Activated naive CD4-positive, alpha-beta T cell treated with anti-CD3 and anti-CD28 coated beads, Interleukin-2, amount 50 U/mL, for 24 hours (primary cell): ENCODE measurements around the gene NDUFB6.
A peak's percentile ranks its signal among the peaks of the same experiment; 100 is the strongest.

Experiments used
- H3K27ac Mint-ChIP-seq: one replicate; pipeline ENCODE4 v1.8.0; 2021; ENCODE audit warnings: mild to moderate bottlenecking, mixed read lengths
- H3K27me3 Mint-ChIP-seq: one replicate; pipeline ENCODE4 v1.8.0; 2021; ENCODE audit warnings: mixed read lengths
- H3K36me3 Mint-ChIP-seq: one replicate; pipeline ENCODE4 v1.8.0; 2021; ENCODE audit warnings: mixed read lengths
- H3K4me1 Mint-ChIP-seq: one replicate; pipeline ENCODE4 v1.8.0; 2021; ENCODE audit warnings: mixed read lengths
- H3K4me3 Mint-ChIP-seq: one replicate; pipeline ENCODE4 v1.8.0; 2021; ENCODE audit warnings: mild to moderate bottlenecking, mixed read lengths
- H3K9me3 Mint-ChIP-seq: one replicate; pipeline ENCODE4 v1.8.0; 2021; ENCODE audit warnings: mixed read lengths

NDUFB6 gene

DNA sequence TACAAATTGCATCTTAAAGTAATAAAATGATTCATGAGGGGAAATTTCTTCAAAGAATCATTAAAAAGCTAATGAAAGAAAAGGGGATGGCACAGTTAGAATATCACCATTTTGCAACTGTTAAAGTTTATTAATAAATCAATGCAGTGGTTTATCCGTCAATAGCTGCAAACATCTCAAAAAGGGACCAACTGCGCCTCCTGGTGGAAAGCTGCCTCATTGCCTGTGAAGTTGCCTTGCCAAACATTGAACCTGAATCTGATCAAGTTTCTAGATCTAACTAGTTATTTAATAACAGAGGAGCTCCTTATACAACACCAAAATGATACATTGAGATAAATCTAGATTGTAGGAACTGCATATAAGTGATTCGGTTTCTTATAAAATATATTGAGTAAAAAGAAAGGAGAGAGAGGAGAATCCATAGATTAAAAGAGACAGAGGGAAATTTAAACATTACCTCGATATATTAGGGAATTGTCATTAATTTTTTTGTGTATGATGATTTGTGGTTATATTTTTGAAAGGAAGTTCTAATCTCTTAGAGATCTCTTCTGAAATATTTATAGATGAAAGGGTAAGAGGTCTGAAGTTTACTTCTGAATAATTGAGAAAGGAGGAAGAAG lies 6.9 kb upstream of the NDUFB6 start:
- Mint-ChIP-seq H3K27ac (peak overlapping the region; percentile 35), H3K4me1 (no peaks in the 10 kb centered on the region), H3K4me3 (no peak overlapping the region), H3K27me3 (peaks cover 6% of the 10 kb centered on the region), H3K36me3 (no peaks in the 10 kb centered on the region), H3K9me3 (no peaks in the 10 kb centered on the region)

DNA sequence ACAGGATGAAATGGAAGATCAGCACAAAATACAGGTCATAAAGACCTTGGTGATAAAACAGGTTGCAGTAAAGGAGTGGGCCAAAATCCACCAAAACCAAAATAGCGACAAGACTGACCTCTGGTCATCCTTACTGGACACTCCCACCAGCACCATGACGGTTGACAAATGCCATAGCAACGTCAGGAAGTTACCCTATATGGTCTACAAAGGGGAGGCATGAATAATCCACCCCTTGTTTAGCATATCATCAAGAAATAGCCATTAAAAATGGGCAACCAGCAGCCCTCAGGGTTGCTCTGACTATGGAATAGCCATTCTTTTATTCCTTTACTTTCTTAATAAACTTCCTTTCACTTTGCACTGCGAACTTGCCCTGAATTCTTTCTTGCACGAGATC lies 6.0 kb upstream of the NDUFB6 start:
- Mint-ChIP-seq H3K27me3 (peaks cover 4% of the 10 kb centered on the region), H3K9me3 (no peaks in the 10 kb centered on the region), H3K4me1 (peaks cover 1% of the 10 kb centered on the region), H3K36me3 (no peaks in the 10 kb centered on the region), H3K27ac (no peak overlapping the region), H3K4me3 (no peak overlapping the region)

DNA sequence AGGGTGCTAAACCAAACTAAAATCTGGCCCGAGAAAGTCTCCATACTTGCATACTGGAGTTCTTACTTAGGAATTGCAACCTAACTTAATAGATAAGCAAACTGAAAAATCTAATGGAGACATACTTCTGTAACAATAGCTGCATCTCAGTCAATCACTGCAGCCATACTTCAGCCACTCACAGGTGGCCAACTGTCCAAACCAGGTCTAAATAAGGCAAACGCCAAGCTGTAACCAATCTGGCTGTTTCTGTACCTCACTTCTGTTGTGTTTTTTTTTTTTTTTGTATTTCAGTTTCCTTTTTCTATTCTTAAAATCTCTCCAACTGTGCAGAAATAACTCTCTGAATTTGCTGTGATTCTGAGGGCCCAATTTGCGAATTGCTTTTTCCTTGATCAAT lies 4.4 kb upstream of the NDUFB6 start:
- H3K27ac Mint-ChIP-seq: no peak overlapping the region
- no peaks in the 10 kb centered on the region for H3K36me3 Mint-ChIP-seq
- H3K9me3 Mint-ChIP-seq: no peaks in the 10 kb centered on the region
- H3K4me3 Mint-ChIP-seq: no peak overlapping the region
- H3K4me1 Mint-ChIP-seq: peaks cover 12% of the 10 kb centered on the region
- H3K27me3 Mint-ChIP-seq: peaks cover 4% of the 10 kb centered on the region

DNA sequence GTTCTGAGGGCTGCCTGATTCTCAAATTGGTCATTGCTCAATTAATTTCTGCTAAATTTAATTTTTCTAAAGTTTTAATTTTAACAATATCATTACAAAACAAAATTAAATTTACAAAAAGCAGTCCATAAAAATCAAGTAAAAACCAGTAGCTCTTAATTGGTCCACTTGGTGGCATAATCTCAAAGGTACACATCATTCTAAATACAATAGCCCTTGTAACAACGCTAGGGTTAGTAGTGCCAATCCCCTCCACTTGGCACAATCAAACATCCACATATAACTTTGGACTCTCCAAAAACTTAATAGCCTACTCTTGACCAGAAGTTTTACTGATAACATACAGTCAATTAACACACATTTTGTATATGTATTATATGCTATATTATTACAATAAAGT lies 1.9 kb upstream of the NDUFB6 start:
- Mint-ChIP-seq H3K27me3 (peaks cover 2% of the 10 kb centered on the region), H3K4me3 (no peak overlapping the region), H3K4me1 (peaks cover 28% of the 10 kb centered on the region), H3K36me3 (no peaks in the 10 kb centered on the region), H3K27ac (no peak overlapping the region), H3K9me3 (no peaks in the 10 kb centered on the region)

DNA sequence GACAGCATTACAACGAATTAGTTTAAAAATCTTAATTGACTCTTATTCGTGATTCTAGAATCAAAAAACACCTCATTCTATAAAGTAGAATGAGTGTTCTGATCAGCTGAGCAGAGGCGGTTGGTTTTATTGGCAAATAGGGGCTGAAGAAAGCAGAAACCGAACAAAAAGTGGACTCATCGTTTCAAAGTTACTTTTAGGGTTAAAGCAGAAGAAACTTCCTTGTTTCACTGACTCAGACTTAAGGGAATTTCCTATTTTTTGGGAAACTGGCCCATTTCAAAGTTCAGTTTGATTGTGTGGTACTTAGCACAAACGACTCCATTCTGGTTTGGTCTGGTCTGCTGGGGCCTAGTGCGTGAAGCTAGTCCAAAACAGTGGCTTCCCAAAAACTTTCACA lies 862 bp upstream of the NDUFB6 start:
- Mint-ChIP-seq H3K4me3 (peak overlapping the region; percentile 100), H3K4me1 (peaks cover 32% of the 10 kb centered on the region), H3K27ac (peak overlapping the region; percentile 96)

DNA sequence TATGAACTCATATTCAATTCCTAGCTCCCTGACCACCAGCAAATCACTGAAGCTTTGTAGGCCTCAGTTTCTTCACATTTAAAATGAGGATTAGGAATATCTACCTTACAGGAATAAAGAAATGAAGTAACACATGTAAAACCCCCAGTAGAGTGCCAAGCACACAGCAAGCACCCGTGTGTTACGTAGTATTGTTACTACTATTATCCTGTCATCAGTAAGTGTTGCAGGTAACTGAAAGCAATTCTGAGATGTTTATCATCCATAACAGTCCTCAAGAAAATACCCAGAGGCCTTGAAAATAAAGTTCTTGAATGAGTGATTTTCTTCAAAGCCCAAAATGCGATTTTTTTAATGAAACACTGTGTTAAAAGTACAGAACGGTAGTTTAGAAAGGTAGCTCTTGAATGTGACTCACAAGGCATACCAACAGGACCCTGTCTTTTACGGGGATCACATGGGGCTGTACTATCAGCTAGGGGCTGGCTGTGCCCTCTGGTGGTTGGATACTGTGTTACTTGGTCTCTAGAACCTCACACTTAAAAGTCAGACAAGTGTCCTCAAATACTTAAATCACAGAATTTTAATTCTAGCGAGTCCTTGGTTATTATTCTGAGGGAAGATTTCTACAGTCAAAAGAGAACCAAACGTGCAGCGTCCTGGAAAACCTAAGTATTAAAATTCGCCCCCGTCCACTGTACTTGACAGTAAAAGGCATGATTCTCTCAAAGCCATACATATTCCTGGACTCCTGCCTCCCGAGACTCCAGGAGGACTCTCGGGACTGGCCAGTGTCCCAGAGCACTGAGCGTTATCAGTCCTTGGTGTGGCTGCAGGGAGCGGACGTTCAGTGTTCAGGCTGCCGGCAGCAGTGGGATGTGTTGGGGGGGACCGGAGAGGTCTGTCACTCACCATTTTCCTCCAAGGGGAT lies 725 bp downstream of the NDUFB6 start:
- H3K27me3 Mint-ChIP-seq: no peaks in the 10 kb centered on the region
- peak overlapping the region; percentile 96 for H3K27ac Mint-ChIP-seq
- peaks cover 39% of the 10 kb centered on the region for H3K4me1 Mint-ChIP-seq

More for the DNA sequence above, 862 bp upstream of the NDUFB6 start:
- Mint-ChIP-seq H3K9me3 (no peaks in the 10 kb centered on the region), H3K27me3 (no peaks in the 10 kb centered on the region), H3K36me3 (no peaks in the 10 kb centered on the region)

DNA sequence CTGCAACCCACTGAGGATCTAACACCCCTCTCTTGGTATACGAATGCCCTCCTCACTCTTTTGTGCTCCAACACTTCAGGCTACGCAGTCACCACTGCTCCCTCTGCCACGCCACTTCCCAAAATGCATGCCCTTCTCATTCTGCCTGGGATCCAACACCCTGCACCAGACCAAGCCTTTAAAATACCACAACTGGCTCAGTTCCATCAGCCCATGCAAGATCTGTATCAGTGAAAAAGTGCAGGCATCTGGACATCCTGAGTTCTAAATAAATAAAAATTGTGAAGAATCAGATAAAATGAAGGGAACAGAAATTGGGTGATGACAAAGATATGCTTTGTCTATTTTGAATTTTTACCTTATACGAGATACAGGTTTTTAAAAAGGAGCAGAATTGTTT lies 2.7 kb downstream of the NDUFB6 start:
- Mint-ChIP-seq H3K36me3 (peaks cover 11% of the 10 kb centered on the region), H3K9me3 (no peaks in the 10 kb centered on the region), H3K27me3 (no peaks in the 10 kb centered on the region), H3K4me3 (no peak overlapping the region), H3K27ac (peak overlapping the region; percentile 53), H3K4me1 (peaks cover 43% of the 10 kb centered on the region)

More for the DNA sequence above, 725 bp downstream of the NDUFB6 start:
- H3K36me3 Mint-ChIP-seq: peaks cover 4% of the 10 kb centered on the region
- H3K9me3 Mint-ChIP-seq: no peaks in the 10 kb centered on the region
- peak overlapping the region; percentile 100 for H3K4me3 Mint-ChIP-seq

DNA sequence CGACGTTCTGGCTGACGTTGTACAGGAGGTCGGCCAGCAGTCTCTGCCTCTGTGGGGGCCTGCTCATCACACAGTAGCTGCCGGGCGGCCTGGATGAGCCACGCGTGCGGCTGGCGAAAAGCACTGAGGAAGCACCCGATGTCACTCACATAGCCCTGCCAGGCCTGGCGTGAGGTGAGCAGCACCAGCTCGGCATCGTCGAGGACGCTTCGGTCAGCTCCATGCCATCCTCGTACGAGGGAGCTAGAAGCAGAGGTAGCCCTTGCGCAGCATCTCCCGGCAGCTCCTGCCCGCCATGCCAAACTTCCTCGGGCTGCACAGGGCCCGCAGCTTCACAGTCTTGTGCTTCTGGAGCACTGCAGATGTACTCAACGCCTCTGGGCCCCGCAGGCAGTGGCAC lies 6.2 kb downstream of the NDUFB6 start:
- Mint-ChIP-seq H3K4me3 (no peak overlapping the region), H3K4me1 (peaks cover 38% of the 10 kb centered on the region), H3K36me3 (peaks cover 15% of the 10 kb centered on the region), H3K27me3 (no peaks in the 10 kb centered on the region), H3K27ac (no peak overlapping the region), H3K9me3 (no peaks in the 10 kb centered on the region)

DNA sequence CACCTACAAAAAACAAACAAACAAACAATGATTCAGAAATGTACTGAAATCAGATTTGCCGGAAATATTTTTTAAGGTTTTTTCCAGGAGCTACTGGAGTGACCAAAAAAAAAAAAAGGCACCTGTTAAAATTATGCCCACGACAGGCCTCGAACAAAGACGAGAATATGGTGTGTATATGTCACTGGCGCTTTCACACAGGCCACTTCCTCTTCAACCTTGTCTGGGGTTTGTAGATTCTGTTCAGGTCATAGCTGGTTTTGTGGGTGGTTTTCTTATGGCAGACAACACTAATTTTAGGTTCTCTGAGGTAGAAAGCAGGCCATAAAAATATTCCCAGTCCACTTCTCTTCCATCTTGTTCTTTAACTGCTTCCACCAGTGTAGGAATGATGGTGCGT lies 7.0 kb downstream of the NDUFB6 start:
- H3K9me3 Mint-ChIP-seq: no peaks in the 10 kb centered on the region
- H3K36me3 Mint-ChIP-seq: peaks cover 17% of the 10 kb centered on the region
- H3K27me3 Mint-ChIP-seq: no peaks in the 10 kb centered on the region
- no peak overlapping the region for H3K27ac Mint-ChIP-seq
- H3K4me3 Mint-ChIP-seq: no peak overlapping the region
- peaks cover 40% of the 10 kb centered on the region for H3K4me1 Mint-ChIP-seq

DNA sequence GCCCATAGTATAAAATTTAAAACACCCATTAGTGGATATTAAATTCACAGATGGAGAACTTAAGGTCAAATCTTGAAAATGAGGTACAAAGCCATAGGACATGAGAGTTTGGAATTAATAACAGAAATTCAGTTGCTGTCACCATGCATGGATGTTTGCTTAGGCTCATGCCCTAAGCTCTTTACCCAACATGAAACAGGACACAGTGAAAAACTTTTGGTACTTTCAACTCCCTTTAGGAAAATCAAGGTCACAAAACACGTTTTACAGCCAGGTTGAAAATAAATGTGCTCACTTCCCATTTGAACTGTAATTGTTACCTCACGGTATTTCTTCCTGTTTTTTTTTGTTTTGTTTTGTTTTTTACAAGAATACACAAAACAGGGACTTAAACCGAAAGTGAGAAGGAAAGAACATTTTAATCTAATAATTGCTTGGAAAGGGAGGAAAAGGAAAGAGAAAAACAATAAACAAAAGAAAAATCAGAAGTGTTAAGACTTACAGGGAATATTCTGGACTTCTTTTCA lies 14.5 kb downstream of the NDUFB6 start:
- H3K4me1 Mint-ChIP-seq: peaks cover 51% of the 10 kb centered on the region
- H3K36me3 Mint-ChIP-seq: peaks cover 5% of the 10 kb centered on the region
- no peaks in the 10 kb centered on the region for H3K9me3 Mint-ChIP-seq
- H3K27ac Mint-ChIP-seq: peak overlapping the region; percentile 80
- no peaks in the 10 kb centered on the region for H3K27me3 Mint-ChIP-seq
- H3K4me3 Mint-ChIP-seq: no peak overlapping the region

DNA sequence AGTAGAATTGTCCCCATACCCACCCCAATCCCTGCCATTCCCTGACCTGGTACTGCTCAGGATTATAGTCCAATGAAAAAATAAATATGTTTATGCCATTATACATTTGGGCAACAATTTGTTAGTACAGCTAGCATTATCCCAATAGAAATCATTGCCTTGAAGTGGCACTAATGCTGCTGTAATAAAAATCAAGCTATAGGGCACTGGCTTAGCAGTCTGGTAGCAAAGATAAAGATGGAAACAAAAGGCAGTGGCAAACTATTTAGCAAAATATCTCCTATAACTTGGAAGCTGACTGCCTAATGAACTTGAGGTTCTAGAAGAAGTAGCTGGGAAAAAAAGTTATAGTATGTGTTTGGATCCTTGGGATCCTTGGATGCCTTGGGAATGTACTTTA lies 18.4 kb downstream of the NDUFB6 start:
- H3K9me3 Mint-ChIP-seq: no peaks in the 10 kb centered on the region
- H3K27me3 Mint-ChIP-seq: no peaks in the 10 kb centered on the region
- peaks cover 47% of the 10 kb centered on the region for H3K4me1 Mint-ChIP-seq
- peak overlapping the region; percentile 60 for H3K27ac Mint-ChIP-seq
- no peak overlapping the region for H3K4me3 Mint-ChIP-seq
- H3K36me3 Mint-ChIP-seq: peaks cover 5% of the 10 kb centered on the region

DNA sequence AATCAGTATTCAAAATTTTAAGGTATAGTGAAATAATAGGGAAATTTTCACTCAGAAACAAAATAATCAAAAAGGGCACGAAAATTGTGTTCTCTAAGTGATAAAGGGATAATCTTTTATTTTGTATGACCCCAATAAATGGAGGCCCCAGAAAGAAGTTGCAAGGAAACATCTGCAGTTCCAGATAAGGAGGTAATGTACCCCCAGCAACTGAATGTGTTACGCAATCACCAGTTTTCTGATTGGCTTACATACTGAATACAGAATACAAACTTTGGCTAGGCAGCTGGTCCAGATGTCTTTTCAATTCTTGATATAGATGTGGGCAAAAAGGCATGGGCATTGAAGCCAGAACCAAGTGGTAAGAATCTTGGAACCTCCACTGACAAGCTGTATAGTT lies 18.9 kb downstream of the NDUFB6 start:
- no peaks in the 10 kb centered on the region for H3K9me3 Mint-ChIP-seq
- H3K27me3 Mint-ChIP-seq: no peaks in the 10 kb centered on the region
- peaks cover 5% of the 10 kb centered on the region for H3K36me3 Mint-ChIP-seq
- peak overlapping the region; percentile 24 for H3K4me3 Mint-ChIP-seq
- H3K27ac Mint-ChIP-seq: peak overlapping the region; percentile 76
- peaks cover 47% of the 10 kb centered on the region for H3K4me1 Mint-ChIP-seq

DNA sequence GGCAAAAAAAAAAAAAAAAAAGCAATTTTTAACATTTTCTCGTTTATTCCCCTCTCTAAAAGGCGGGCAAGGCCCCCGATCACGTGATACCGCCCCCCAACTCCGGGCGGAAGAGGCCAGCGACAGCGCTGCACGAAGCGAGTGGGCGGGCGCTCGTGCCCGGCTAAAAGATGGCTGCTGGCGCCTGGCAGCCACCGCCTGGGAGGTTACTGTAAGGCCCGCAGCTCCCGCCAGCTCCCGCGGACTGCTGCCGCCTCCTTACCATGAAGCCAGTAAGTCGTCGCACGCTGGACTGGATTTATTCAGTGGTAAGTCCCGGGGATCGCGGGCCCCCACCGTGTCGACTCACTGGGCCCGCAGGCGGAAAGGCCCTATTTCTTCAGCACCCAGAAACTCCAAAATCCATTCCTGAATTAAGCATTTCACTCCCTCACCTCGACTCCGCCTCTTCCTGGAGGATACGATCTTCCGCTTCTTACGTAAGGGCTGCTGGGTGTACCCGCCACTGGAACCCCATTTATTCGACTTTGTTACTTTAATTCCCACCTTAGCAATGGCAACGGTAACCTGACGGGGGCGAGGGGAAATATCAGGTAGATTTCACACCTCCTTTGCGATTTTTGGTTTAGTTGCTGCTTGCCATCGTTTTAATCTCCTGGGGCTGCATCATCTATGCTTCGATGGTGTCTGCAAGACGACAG lies 20.6 kb downstream of the NDUFB6 start, which contains the start of the genes SMIM27 and TOPORS:
SMIM27 (plus strand) TSS at position 156 of the 701 bp plus-strand sequence; CDS start at position 264, 108 bp downstream.
TOPORS (minus strand) TSS at position 415 of the 701 bp plus-strand sequence; CDS start at position 265, 150 bp downstream.
- H3K4me3 Mint-ChIP-seq: peak within 1 kb of the TSS; percentile 100
- H3K27ac Mint-ChIP-seq: peak within 1 kb of the TSS; percentile 100
- no peaks in the 10 kb centered on the region for H3K27me3 Mint-ChIP-seq
- peaks cover 5% of the 10 kb centered on the region for H3K36me3 Mint-ChIP-seq
- H3K9me3 Mint-ChIP-seq: no peaks in the 10 kb centered on the region
- H3K4me1 Mint-ChIP-seq: peaks cover 48% of the 10 kb centered on the region

DNA sequence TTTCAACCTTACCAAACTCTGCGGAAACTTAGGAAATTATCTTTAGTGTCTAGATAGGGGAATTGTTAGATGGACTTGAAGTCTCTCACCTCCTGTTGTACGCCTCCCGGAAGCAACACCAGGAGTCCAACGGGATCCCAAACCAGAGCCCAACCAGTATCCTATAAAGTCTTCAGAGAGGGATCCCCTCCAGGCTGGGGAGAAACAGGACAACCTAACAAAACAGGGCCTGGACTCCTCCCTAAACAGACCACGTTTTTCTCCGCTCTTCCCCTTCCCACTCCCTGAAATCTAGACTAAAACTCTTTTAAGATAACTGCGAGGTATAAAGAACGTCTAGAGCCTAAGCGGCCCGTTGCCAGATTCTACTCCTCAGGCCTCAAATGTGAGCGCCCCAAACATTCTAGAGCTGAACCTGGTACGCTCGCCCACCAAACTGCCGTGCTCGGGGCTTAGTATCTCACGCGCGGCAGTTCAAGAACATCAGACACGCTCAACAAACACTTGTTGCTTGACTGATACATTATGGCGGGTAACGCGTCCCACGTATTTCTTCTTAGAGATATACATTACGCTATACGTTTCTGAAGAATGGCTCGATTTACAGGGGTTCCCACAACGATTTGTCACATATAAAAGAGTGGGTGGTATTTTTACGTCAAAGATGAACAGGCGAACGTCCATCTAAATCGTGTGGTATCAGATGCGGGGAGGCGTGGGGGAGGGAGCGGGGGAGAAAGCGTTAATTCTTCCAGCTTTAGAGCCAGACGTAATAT lies 21.5 kb downstream of the NDUFB6 start:
- Mint-ChIP-seq H3K4me1 (peaks cover 52% of the 10 kb centered on the region), H3K9me3 (no peaks in the 10 kb centered on the region), H3K27me3 (no peaks in the 10 kb centered on the region), H3K36me3 (peaks cover 6% of the 10 kb centered on the region), H3K4me3 (peak overlapping the region; percentile 100), H3K27ac (peak overlapping the region; percentile 100)
